HL-60 (cell line): ENCODE data around the gene LMOD2.

Experiments
- GABPA ChIP-seq: IDR thresholded peaks from 2 replicates; pipeline ENCODE4 v1.6.1; 2012; ENCODE audit warnings: low read depth
- POLR2AphosphoS5 ChIP-seq: IDR thresholded peaks from 2 replicates; pipeline ENCODE4 v1.6.1; 2012; ENCODE audit warnings: low read depth
- SPI1 ChIP-seq: IDR thresholded peaks from 2 replicates; pipeline ENCODE4 v1.6.1; 2012; ENCODE audit warnings: low read depth, mild to moderate bottlenecking, borderline replicate concordance
- TF ChIP-seq, protein P1 (sequence below): IDR thresholded peaks from one replicate; pipeline ENCODE4 v1.5.1; 2011; ENCODE audit warnings: low read length, control low read depth, inconsistent platforms; ENCODE audit not compliant: insufficient read depth
- TF ChIP-seq, protein P2 (sequence below): IDR thresholded peaks from 2 replicates; pipeline ENCODE4 v1.6.1; 2012; ENCODE audit warnings: low read depth; ENCODE audit not compliant: insufficient replicate concordance

DNA sequence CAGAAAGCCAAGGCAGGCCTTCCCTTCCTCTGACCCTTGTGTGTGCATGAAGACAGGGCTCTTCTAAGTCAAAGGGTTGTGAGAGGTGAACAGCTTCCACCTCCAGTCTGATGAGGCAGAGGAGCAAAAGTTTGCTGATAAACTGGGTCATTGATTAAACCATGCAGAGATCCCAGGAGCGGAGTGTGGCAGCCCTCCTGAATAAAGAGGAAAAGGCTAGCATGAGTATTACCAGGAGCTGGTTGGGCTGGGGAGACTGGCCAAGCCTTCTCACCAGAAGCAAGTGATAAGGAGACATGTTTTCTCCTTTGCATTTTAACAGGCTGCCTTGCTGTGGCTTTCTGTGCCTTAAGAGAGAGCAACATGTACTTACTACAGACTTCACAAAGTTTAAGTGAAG is 10.2 kb downstream of the LMOD2 start:
- TF ChIP-seq, protein P1, sequence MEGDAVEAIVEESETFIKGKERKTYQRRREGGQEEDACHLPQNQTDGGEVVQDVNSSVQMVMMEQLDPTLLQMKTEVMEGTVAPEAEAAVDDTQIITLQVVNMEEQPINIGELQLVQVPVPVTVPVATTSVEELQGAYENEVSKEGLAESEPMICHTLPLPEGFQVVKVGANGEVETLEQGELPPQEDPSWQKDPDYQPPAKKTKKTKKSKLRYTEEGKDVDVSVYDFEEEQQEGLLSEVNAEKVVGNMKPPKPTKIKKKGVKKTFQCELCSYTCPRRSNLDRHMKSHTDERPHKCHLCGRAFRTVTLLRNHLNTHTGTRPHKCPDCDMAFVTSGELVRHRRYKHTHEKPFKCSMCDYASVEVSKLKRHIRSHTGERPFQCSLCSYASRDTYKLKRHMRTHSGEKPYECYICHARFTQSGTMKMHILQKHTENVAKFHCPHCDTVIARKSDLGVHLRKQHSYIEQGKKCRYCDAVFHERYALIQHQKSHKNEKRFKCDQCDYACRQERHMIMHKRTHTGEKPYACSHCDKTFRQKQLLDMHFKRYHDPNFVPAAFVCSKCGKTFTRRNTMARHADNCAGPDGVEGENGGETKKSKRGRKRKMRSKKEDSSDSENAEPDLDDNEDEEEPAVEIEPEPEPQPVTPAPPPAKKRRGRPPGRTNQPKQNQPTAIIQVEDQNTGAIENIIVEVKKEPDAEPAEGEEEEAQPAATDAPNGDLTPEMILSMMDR = no peak
- TF ChIP-seq, protein P2, sequence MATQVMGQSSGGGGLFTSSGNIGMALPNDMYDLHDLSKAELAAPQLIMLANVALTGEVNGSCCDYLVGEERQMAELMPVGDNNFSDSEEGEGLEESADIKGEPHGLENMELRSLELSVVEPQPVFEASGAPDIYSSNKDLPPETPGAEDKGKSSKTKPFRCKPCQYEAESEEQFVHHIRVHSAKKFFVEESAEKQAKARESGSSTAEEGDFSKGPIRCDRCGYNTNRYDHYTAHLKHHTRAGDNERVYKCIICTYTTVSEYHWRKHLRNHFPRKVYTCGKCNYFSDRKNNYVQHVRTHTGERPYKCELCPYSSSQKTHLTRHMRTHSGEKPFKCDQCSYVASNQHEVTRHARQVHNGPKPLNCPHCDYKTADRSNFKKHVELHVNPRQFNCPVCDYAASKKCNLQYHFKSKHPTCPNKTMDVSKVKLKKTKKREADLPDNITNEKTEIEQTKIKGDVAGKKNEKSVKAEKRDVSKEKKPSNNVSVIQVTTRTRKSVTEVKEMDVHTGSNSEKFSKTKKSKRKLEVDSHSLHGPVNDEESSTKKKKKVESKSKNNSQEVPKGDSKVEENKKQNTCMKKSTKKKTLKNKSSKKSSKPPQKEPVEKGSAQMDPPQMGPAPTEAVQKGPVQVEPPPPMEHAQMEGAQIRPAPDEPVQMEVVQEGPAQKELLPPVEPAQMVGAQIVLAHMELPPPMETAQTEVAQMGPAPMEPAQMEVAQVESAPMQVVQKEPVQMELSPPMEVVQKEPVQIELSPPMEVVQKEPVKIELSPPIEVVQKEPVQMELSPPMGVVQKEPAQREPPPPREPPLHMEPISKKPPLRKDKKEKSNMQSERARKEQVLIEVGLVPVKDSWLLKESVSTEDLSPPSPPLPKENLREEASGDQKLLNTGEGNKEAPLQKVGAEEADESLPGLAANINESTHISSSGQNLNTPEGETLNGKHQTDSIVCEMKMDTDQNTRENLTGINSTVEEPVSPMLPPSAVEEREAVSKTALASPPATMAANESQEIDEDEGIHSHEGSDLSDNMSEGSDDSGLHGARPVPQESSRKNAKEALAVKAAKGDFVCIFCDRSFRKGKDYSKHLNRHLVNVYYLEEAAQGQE = no peak
- TF ChIP-seq SPI1 (no peak), GABPA (no peak), POLR2AphosphoS5 (no peak)
